Activated T-cell treated with anti-CD3 and anti-CD28 coated beads for 1 hour (primary cell): Measurements from ENCODE around the gene SLC2A13.
"Not testable (repeated sequence)": the region's sequence is repeated elsewhere in the genome, so short reads cannot be mapped to it uniquely, and the experiment has no call there.

ENCODE experiments used
- DNase-seq: peaks from one replicate; pipeline ENCODE4 v3.0.0-alpha.2; 2020; ENCODE audit warnings: low read depth

The SLC2A13 gene

GRCh38 chr12:39804898-39805297, 301.0 kb downstream of the SLC2A13 start:
- DNase-seq, result no peak

DNA sequence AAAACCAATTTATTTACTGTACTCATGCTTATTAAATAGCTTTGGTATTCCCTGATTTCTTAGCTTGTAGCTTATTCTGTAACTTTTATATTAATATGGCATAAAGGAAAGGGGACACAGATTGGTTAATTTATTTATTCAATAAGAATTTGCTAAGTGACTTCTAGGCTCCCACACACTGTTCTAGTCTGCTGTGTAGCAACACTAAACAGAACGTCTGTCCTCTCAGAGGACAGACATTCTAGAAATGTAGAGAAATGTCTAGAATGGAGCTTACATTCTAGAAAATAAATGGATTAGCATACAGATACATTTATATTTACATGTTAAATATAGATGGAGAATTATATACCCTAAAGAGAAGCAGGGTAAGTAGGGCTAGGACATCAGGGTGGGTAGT, 301.4 kb downstream of the SLC2A13 start:
- DNase-seq, result no peak

- DNase-seq, result no peak
Observed at GRCh38 chr12:39803151-39803550, 302.7 kb downstream of the SLC2A13 start.

GRCh38 chr12:39798977-39799376, 306.9 kb downstream of the SLC2A13 start:
- no peak for DNase-seq

DNA sequence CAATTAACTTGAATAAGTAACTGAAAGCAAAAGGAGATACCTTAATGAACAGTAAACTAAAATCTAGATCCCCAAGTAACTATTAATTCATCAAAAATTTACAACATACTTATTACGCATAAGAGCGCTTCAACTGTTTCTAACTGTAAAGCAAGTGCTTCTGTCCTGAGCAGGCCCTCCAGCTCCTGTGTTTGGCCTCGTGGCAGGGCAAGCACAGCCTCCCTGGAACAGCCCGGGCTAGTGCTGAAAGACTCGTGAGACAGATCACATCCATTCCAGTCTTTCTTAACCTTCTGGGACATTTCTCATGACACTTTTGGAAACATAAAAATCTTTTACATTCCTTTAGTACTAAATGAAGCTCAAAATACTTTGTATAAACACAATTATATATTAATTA, 307.5 kb downstream of the SLC2A13 start:
- no peak for DNase-seq

GRCh38 chr12:39795481-39795880, 310.4 kb downstream of the SLC2A13 start:
- no peak for DNase-seq

- no peak for DNase-seq
Observed at GRCh38 chr12:39792938-39793337, 312.9 kb downstream of the SLC2A13 start.

- DNase-seq, result no peak
Observed at GRCh38 chr12:39788239-39788638, 317.6 kb downstream of the SLC2A13 start.

GRCh38 chr12:39785814-39786213, 320.1 kb downstream of the SLC2A13 start:
- not testable (repeated sequence) for DNase-seq

DNA sequence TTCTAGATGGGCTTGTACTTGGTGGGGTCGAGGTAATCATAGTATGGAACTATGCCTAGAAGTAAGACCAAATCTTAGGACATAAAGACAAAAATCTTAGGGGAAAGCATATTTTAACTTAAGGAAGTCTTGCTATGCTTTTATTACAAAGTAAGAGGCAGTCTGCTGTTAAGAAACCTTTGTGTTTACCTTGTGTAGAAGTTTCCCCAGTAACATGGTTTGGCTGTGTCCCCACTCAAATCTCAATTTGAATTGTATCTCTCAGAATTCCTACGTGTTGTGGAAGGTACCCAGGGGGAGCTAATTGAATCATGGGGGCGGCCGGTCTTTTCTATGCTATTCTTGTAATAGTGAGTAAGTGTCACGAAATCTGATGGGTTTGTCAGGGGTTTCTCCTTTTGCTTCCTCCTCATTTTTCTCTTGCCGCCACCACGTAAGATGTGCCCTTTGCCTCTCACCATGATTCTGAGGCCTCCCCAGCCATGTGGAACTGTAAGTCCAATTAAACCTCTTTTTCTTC, 323.8 kb downstream of the SLC2A13 start:
- no peak for DNase-seq

DNA sequence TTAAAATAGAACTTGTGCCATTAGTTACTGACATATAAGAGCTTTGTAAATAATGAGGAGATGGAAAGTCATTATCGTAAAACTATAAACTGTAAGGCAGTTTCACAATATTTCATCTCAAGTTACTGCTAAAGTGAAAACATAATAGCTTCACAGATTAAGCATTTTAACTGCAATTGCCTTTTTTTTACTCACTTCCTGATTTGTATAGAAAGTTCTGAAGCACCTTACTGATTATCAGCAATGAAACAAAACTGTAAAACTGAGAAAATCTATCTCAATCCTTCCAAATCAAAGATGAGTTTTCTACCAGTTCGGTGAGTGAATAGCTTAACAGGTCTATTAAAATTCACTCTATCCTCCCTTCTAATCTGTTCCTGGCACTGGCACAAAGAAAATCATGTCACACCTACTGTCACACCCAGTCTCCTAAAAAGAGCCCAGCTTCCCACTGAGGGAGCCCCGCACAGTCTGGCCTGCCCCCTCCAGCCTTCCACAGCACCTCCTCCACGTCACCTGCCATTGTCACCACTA, 324.9 kb downstream of the SLC2A13 start:
- DNase-seq, result no peak

- DNase-seq, result no peak
Observed at GRCh38 chr12:39780411-39780912, 325.4 kb downstream of the SLC2A13 start.

DNA sequence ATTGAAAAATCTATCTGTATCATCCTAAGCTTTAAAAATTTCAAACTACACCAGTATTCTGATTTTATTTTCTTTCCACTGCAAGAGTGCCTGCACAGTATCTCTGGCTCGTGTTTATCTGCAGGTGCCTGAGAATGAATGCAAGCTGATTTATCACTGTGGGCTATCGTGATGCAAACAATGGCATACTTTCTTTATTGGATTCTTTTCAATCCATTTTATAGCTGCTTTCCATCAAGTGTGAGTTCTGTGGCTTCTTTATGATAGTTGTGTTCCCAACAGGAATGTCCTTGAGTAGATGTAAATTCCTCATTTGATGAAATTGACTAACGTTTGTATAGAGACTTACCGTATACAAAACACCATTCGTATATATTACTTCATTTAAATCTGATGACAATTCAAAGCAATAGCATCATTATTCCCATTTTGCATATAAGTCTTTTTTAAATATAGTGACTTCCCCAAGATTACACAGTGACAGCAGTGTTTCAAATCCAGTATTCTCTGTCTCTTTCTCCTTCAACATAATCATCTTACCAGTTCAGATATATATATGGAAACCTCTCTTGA, 326.0 kb downstream of the SLC2A13 start:
- no peak for DNase-seq

GRCh38 chr12:39777465-39777864, 328.4 kb downstream of the SLC2A13 start:
- DNase-seq, result no peak

DNA sequence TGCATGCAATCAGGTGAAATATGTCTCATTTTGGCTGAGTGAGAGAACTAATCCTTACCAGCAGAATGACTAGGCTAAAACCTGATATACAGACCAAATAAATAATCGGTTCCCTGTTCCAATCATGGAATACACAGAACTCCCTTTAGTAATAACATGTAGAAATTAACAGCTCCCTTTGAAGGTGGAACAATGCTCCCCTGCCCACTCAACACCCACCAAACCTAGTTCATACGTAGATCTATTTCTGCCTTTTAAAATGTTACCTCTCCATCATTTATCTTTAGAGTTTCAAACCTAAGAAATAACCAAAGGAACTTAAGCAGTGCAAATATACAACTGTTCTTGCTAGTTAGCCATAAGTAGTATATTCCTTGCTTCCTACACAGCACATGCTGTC, 332.6 kb downstream of the SLC2A13 start:
- no peak for DNase-seq

- DNase-seq, result no peak
Observed at GRCh38 chr12:39772821-39773259, 333.0 kb downstream of the SLC2A13 start.

DNA sequence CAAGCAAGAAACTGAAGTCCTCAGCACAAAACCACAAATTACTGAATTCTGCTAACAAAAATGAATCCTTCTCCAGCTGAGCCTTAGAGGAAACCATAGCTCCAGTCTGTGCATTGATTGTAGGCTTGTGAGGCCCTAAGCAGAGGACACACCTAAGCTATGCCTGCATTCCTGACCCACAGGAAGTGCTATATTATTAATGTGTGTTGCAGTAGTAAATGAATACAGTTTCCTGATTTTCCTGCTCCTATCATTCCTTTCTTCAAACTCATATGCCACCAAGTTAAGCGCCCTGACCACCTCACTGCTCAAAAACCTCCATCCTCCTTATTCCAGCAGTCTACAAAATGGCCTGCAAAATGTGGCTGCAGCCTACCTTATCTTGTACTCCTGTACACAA, 334.4 kb downstream of the SLC2A13 start:
- no peak for DNase-seq

GRCh38 chr12:39764944-39765560, 340.8 kb downstream of the SLC2A13 start:
- DNase-seq, result no peak

- no peak for DNase-seq
Observed at GRCh38 chr12:39763890-39764169, 342.1 kb downstream of the SLC2A13 start.

GRCh38 chr12:39763071-39763889, 342.6 kb downstream of the SLC2A13 start:
- no peak for DNase-seq

GRCh38 chr12:39755478-39755877, 350.4 kb downstream of the SLC2A13 start:
- DNase-seq, result no peak

- no peak for DNase-seq
Observed at GRCh38 chr12:39752482-39753137, 353.3 kb downstream of the SLC2A13 start.
